NCI-H2107 (cell line): ENCODE results near the gene POLR1H.
"Not testable (repeated sequence)": the region's sequence is repeated elsewhere in the genome, so short reads cannot be mapped to it uniquely, and the experiment has no call there.

ENCODE experiments used
- DNase-seq: peaks from one replicate; lab custom pipeline; 2025; lab: John Stamatoyannopoulos, UW

Gene POLR1H

GRCh38 chr6:30061092-30061857, at the start of gene POLR1H:
POLR1H (plus strand) TSS chr6:30061265; CDS start chr6:30061525, 260 bp downstream.
- peak; percentile 81 for DNase-seq

- DNase-seq = no peak
These were observed 47.7 kb upstream of the POLR1H start for GRCh38 chr6:30013291-30013922.

GRCh38 chr6:30019819-30020218, 41.2 kb upstream of the POLR1H start:
- no peak for DNase-seq

GRCh38 chr6:30020626-30021025, 40.4 kb upstream of the POLR1H start:
- no peak for DNase-seq

- DNase-seq = no peak
These were observed 38.9 kb upstream of the POLR1H start for GRCh38 chr6:30022189-30022588.

GRCh38 chr6:30022712-30023111, 38.4 kb upstream of the POLR1H start:
- DNase-seq = not testable (repeated sequence)

GRCh38 chr6:30025186-30025585, 35.9 kb upstream of the POLR1H start:
- DNase-seq = no peak

GRCh38 chr6:30029588-30029987, 31.5 kb upstream of the POLR1H start:
- no peak for DNase-seq

- no peak for DNase-seq
These were observed 29.7 kb upstream of the POLR1H start for GRCh38 chr6:30031381-30031780.

- DNase-seq = not testable (repeated sequence)
These were observed 27.6 kb upstream of the POLR1H start for GRCh38 chr6:30033440-30033839.

- no peak for DNase-seq
These were observed 25.3 kb upstream of the POLR1H start for GRCh38 chr6:30035784-30036183.

GRCh38 chr6:30037182-30037788, 23.8 kb upstream of the POLR1H start:
- DNase-seq = no peak

- no peak for DNase-seq
These were observed 19.8 kb upstream of the POLR1H start for GRCh38 chr6:30041221-30041620.

- DNase-seq = no peak
These were observed 19.2 kb upstream of the POLR1H start for GRCh38 chr6:30041821-30042220.

- no peak for DNase-seq
These were observed 18.6 kb upstream of the POLR1H start for GRCh38 chr6:30042476-30042875.

- no peak for DNase-seq
These were observed 18.2 kb upstream of the POLR1H start for GRCh38 chr6:30042914-30043313.

GRCh38 chr6:30043744-30044143, 17.3 kb upstream of the POLR1H start:
- no peak for DNase-seq

- no peak for DNase-seq
These were observed 16.4 kb upstream of the POLR1H start for GRCh38 chr6:30044630-30045029.

- no peak for DNase-seq
These were observed 13.8 kb upstream of the POLR1H start for GRCh38 chr6:30047220-30047619.

- no peak for DNase-seq
These were observed 7.4 kb upstream of the POLR1H start for GRCh38 chr6:30053682-30054081.

GRCh38 chr6:30055513-30055912, 5.6 kb upstream of the POLR1H start:
- DNase-seq = no peak

- DNase-seq = no peak
These were observed 416 bp upstream of the POLR1H start for GRCh38 chr6:30060606-30061091.

- no peak for DNase-seq
These were observed 893 bp downstream of the POLR1H start for GRCh38 chr6:30061858-30062458.
